Measurements from ENCODE around the gene APLP2.

DNA sequence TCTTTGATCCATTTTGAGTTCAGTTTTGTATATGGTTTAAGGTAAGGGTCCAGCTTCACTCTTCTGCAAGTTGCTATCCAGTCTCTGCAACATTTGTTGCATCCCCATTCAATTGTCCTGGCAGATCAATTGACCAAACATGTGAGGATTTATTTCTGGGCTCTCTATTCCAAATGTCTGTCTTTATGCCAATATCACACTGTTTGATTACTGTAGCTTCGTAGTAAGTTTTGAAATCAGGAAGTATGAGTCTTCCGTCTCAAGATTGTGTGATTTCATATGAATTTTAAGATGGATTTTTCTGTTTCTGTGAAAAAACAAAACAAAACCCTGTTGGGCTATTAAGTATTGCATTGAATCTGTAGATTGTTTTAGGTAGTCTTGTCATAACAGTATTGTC is 17.0 kb downstream of the APLP2 start:
- TF ChIP-seq, protein P1, sequence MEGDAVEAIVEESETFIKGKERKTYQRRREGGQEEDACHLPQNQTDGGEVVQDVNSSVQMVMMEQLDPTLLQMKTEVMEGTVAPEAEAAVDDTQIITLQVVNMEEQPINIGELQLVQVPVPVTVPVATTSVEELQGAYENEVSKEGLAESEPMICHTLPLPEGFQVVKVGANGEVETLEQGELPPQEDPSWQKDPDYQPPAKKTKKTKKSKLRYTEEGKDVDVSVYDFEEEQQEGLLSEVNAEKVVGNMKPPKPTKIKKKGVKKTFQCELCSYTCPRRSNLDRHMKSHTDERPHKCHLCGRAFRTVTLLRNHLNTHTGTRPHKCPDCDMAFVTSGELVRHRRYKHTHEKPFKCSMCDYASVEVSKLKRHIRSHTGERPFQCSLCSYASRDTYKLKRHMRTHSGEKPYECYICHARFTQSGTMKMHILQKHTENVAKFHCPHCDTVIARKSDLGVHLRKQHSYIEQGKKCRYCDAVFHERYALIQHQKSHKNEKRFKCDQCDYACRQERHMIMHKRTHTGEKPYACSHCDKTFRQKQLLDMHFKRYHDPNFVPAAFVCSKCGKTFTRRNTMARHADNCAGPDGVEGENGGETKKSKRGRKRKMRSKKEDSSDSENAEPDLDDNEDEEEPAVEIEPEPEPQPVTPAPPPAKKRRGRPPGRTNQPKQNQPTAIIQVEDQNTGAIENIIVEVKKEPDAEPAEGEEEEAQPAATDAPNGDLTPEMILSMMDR (IDR thresholded peaks at IDR 0.05) = no peak
- TF ChIP-seq POLR2A (IDR thresholded peaks at IDR 0.05) = no peak

Data from Peyer's patch (tissue), 4 donors.